ENCODE data around the gene NFKBIB. TPM values are rescaled to one million over a fixed set of nuclear protein-coding genes. Genes with fewer than 3 reads are reported as not detected.

Gene NFKBIB
- 25.8 and 26.2 TPM in 2 replicates for total RNA-seq

GRCh38 chr19:38899447-38900201 is at the start of gene NFKBIB, which contains the start of gene SIRT2:
TSS of gene NFKBIB (plus strand) at chr19:38899969. CDS start at chr19:38900033, 64 bp downstream.
TSS of gene SIRT2 (minus strand) at chr19:38899618. CDS start at chr19:38899521, 97 bp downstream.

GRCh38 chr19:38877781-38878574 is 21.8 kb upstream of the NFKBIB start, which contains the start of gene RINL:
TSS of gene RINL (minus strand) at chr19:38878275. CDS start at chr19:38876742, 1,533 bp downstream.

GRCh38 chr19:38929929-38930775 is 30.4 kb downstream of the NFKBIB start, which contains the start of gene SARS2:
TSS of gene SARS2 (minus strand) at chr19:38930763. CDS start at chr19:38930736, 27 bp downstream.

GRCh38 chr19:38930776-38931520 is 31.2 kb downstream of the NFKBIB start, which contains the start of gene MRPS12:
TSS of gene MRPS12 (plus strand) at chr19:38930944. CDS start at chr19:38931295, 351 bp downstream.

Other genes with a start within 250 kb of the NFKBIB start
- not detected in 2 replicates for gene CAPN12, start 155.5 kb upstream of the NFKBIB start, total RNA-seq
- not detected in 2 replicates for gene LGALS7, start 126.5 kb upstream of the NFKBIB start, total RNA-seq
- gene LGALS7B, start 110.8 kb upstream of the NFKBIB start, total RNA-seq, result not detected in 2 replicates
- gene LGALS4, start 87.0 kb upstream of the NFKBIB start, total RNA-seq, result not detected in 2 replicates
- gene ECH1, start 68.2 kb upstream of the NFKBIB start, total RNA-seq, result 39.7 and 53.8 TPM in 2 replicates
- 212 and 264 TPM in 2 replicates for gene HNRNPL, start 50.0 kb upstream of the NFKBIB start, total RNA-seq
- 7.8 and 8.3 TPM in 2 replicates for gene RINL, start 21.7 kb upstream of the NFKBIB start, total RNA-seq
- gene SIRT2, start 351 bp upstream of the NFKBIB start, total RNA-seq, result 81.7 and 86.8 TPM in 2 replicates
- not detected in 2 replicates for gene CCER2, start 12.2 kb downstream of the NFKBIB start, total RNA-seq
- gene SARS2, start 30.8 kb downstream of the NFKBIB start, total RNA-seq, result 23.8 and 27.8 TPM in 2 replicates
- 65.5 and 68.4 TPM in 2 replicates for gene MRPS12, start 31.0 kb downstream of the NFKBIB start, total RNA-seq
- 2.1 and 6.5 TPM in 2 replicates for gene FBXO17, start 75.8 kb downstream of the NFKBIB start, total RNA-seq
- 0.34 and 2.7 TPM in 2 replicates for gene FBXO27, start 132.6 kb downstream of the NFKBIB start, total RNA-seq
- 0.10 and 0.33 TPM in 2 replicates for gene ACP7, start 184.4 kb downstream of the NFKBIB start, total RNA-seq
- gene PAK4, start 225.8 kb downstream of the NFKBIB start, total RNA-seq, result 10.0 and 16.9 TPM in 2 replicates

All from mammary microvascular endothelial cell (primary cell).